Measurements from ENCODE around the gene SHISA5. TPM values are rescaled to one million over a fixed set of nuclear protein-coding genes. Genes with fewer than 3 reads are reported as not detected.
A peak's percentile ranks its signal among the peaks of the same experiment; 100 is the strongest.

The SHISA5 gene
- total and polyA plus RNA-seq, 4 experiments from 2014 or later, result 218 to 470 (median 326) TPM

DNA sequence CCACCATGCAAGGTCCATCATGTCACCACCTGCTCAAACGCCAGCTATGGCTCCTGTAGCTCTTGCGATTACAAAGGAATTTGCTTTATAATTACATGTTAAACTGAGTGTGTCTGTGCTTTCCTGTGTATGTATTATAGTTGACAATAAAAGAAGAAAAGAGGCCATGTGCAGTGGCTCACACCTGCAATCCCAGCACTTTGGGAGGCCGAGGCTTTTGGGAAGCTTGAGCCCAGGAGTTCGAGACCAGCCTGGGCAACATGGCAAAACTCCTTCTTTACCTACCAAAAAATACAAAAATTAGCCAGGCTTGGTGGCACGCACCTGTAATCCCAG is 30.4 kb downstream of the SHISA5 start:
- DNase-seq, result no peak
- peaks cover 38 to 75% (median 55%) of the 10 kb centered on the region in 4 donors for H3K4me1 Mint-ChIP-seq
- Histone ChIP-seq H3K4me1 (ENCODE audit: insufficient read depth, low read length) (peaks cover 86% of the 10 kb centered on the region), H3K27ac (ENCODE audit: low read depth, low read length) (peak overlapping the region; percentile 97), H3K27me3 (ENCODE audit: insufficient read depth, low read length) (no peaks in the 10 kb centered on the region), H3K36me3 (ENCODE audit: insufficient read depth, low read length) (peaks cover 8% of the 10 kb centered on the region), H3K4me3 (ENCODE audit: low read length in 2 of 2) (peak overlapping the region in 1 of 2 donors; percentile 93), H3K9me3 (ENCODE audit: control insufficient read depth in 1 of 2, low read length in 2 of 2) (no peaks in the 10 kb centered on the region)
- POLR2A ChIA-PET (ENCODE audit: partially characterized antibody), result interaction anchor here (0.8 to 4.7 kb wide), 15 partner anchors 9 to 233 kb away, joined by 3 to 56 read pairs (median 5); partner anchors contain the start of genes ATRIP, CCDC51, NME6 and PFKFB4
- peak overlapping the region; percentile 92 to 100 (median 99) for H3K27ac Mint-ChIP-seq
- peak overlapping the region; percentile 84 to 99 (median 95) for H3K4me3 Mint-ChIP-seq
- intact Hi-C loops (cut with micrococcal nuclease), result loop anchor here (1.0 kb wide), 1 partner anchor 33 kb away; the partner anchor contains the start of genes CCDC51 and TMA7
- no peaks in the 10 kb centered on the region for H3K9me3 Mint-ChIP-seq
- H3K27me3 Mint-ChIP-seq, result no peaks in the 10 kb centered on the region
- CTCF ChIA-PET (ENCODE audit: partially characterized antibody), result interaction anchor here (0.7 to 11.2 kb wide), 11 partner anchors 16 to 192 kb away, joined by 3 to 83 read pairs (median 7); partner anchors contain the start of genes CCDC51, PFKFB4 and TMA7
- H3K36me3 Mint-ChIP-seq, result peaks cover 10 to 28% of the 10 kb centered on the region in 2 donors

DNA sequence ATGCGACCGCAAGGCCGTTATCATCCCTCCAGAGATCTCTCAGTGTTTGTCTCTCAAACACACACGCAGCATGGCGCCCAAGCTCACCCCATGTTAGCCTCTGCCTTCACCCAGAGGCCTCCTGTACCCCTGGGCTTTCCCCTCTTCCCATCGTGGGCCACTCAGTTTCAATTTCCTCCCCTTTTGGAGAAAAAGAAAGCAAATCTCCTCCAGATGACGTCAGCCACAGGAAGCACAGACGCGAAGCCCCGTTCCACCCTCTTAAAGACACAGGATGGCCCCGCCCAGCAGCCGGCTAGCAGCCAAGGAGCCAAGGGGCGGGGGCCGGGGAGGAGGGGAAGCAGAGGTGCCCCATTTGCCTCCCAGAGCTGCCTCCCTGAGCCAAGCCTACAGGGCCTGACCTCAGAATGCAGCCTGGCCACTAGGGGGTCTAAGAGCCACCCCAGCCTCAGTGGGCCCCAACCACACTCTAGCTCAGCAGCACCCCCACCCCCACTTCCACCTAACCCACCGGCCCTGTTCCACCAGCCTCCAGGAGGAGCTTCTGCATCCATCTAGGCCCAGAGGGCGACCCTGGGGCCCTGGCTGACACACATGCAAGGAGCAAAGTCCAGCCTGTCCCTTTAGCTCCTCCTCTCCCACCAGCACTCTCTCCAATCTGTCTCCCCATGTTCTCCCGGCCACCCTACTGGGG is 30.9 kb downstream of the SHISA5 start:
- peak overlapping the region; percentile 84 to 99 (median 95) for H3K4me3 Mint-ChIP-seq

DNA sequence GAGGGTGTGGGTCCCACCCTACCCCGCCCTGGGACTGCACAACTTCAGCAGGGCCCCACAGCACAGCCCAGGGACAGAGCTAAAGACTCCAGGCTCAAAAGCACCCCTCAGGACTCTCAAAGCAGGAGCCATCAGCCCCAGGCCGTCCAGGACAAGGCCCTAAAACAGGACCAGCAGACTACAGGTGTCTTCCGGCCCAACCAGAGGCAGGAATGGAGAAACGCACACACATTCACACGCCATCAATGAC is 31.4 kb downstream of the SHISA5 start:
- peaks cover 35 to 75% (median 55%) of the 10 kb centered on the region in 4 donors for H3K4me1 Mint-ChIP-seq
- ChIA-PET POLR2A (ENCODE audit: partially characterized antibody) (interaction anchor here (0.5 to 4.7 kb wide), 20 partner anchors 8 to 1486 kb away, joined by 3 to 56 read pairs (median 5); partner anchors contain the start of genes ATRIP, CCDC51, SHISA5 and TMA7), CTCF (ENCODE audit: partially characterized antibody) (interaction anchor here (1.1 to 11.2 kb wide), 11 partner anchors 17 to 85 kb away, joined by 3 to 83 read pairs (median 7); partner anchors contain the start of genes ATRIP, CCDC51, PFKFB4 and TMA7)
- peak overlapping the region; percentile 92 to 100 (median 99) for H3K27ac Mint-ChIP-seq
- peaks cover 15 to 33% of the 10 kb centered on the region in 2 donors for H3K36me3 Mint-ChIP-seq
- peak overlapping the region; percentile 93 to 95 for H3K4me3 ChIP-seq (ENCODE audit: low read length in 2 of 2)
- H3K4me1 ChIP-seq (ENCODE audit: insufficient read depth, low read length), result peaks cover 86% of the 10 kb centered on the region
- H3K9me3 Mint-ChIP-seq, result no peaks in the 10 kb centered on the region
- DNase-seq, result no peak
- peak overlapping the region; percentile 97 for H3K27ac ChIP-seq (ENCODE audit: low read depth, low read length)
- peaks cover 16% of the 10 kb centered on the region for H3K36me3 ChIP-seq (ENCODE audit: insufficient read depth, low read length)
- H3K27me3 Mint-ChIP-seq, result no peaks in the 10 kb centered on the region
- no peaks in the 10 kb centered on the region for H3K9me3 ChIP-seq (ENCODE audit: control insufficient read depth in 1 of 2, low read length in 2 of 2)
- intact Hi-C loops (cut with micrococcal nuclease), result no loop called here
- H3K27me3 ChIP-seq (ENCODE audit: insufficient read depth, low read length), result no peaks in the 10 kb centered on the region
- peak overlapping the region; percentile 84 to 99 (median 95) for H3K4me3 Mint-ChIP-seq

More for the DNA sequence above, 30.9 kb downstream of the SHISA5 start:
- Mint-ChIP-seq H3K27me3 (no peaks in the 10 kb centered on the region), H3K9me3 (no peaks in the 10 kb centered on the region), H3K4me1 (peaks cover 34 to 75% (median 54%) of the 10 kb centered on the region in 4 donors), H3K36me3 (peaks cover 12 to 31% of the 10 kb centered on the region in 2 donors), H3K27ac (peak overlapping the region; percentile 92 to 100 (median 99))
- Histone ChIP-seq H3K27me3 (ENCODE audit: insufficient read depth, low read length) (no peaks in the 10 kb centered on the region), H3K9me3 (ENCODE audit: control insufficient read depth in 1 of 2, low read length in 2 of 2) (no peaks in the 10 kb centered on the region), H3K4me3 (ENCODE audit: low read length in 2 of 2) (peak overlapping the region; percentile 93 to 95), H3K27ac (ENCODE audit: low read depth, low read length) (peak overlapping the region; percentile 97), H3K36me3 (ENCODE audit: insufficient read depth, low read length) (peaks cover 11% of the 10 kb centered on the region), H3K4me1 (ENCODE audit: insufficient read depth, low read length) (peaks cover 86% of the 10 kb centered on the region)
- ChIA-PET POLR2A (ENCODE audit: partially characterized antibody) (interaction anchor here (0.5 to 4.7 kb wide), 21 partner anchors 8 to 1486 kb away, joined by 3 to 56 read pairs (median 5); partner anchors contain the start of genes ATRIP, CCDC51, NME6 and PFKFB4), CTCF (ENCODE audit: partially characterized antibody) (interaction anchor here (0.7 to 11.2 kb wide), 13 partner anchors 16 to 192 kb away, joined by 3 to 83 read pairs (median 4); partner anchors contain the start of genes ATRIP, CCDC51, PFKFB4 and TMA7)
- peak; percentile 93 to 98 (median 96) for DNase-seq
- intact Hi-C loops (cut with micrococcal nuclease), result loop anchor here (1.0 kb wide), 1 partner anchor 33 kb away; the partner anchor contains the start of genes CCDC51 and TMA7

DNA sequence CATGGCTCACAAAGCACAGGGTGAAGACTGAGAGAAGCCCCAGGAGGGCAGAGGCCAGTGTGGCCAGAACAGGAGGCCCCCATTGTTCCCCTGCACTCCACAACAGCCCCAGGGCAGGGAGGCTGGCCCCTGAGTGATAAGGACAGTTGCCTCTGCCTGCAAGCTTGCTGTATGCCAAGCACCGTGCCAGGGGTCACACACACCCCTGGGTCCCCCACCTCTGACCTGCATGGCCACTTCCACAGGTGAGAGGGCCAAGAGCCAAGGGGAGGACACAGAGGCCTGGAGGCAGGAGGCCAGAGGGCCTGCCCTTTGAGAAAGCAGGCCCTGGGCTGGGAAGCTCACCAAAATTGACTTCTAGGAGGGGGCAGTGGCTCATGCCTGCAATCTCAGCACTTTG is 33.7 kb downstream of the SHISA5 start:
- Histone ChIP-seq H3K27ac (ENCODE audit: low read depth, low read length) (peak overlapping the region; percentile 46), H3K27me3 (ENCODE audit: insufficient read depth, low read length) (no peaks in the 10 kb centered on the region), H3K36me3 (ENCODE audit: insufficient read depth, low read length) (peaks cover 20% of the 10 kb centered on the region), H3K4me3 (ENCODE audit: low read length in 2 of 2) (no peak overlapping the region), H3K4me1 (ENCODE audit: insufficient read depth, low read length) (peaks cover 87% of the 10 kb centered on the region), H3K9me3 (ENCODE audit: control insufficient read depth in 1 of 2, low read length in 2 of 2) (no peaks in the 10 kb centered on the region)
- ChIA-PET CTCF (ENCODE audit: partially characterized antibody) (interaction anchor here (1.0 to 11.2 kb wide), 6 partner anchors 23 to 79 kb away, joined by 3 to 83 read pairs (median 14); partner anchors contain the start of gene ATRIP), POLR2A (ENCODE audit: partially characterized antibody) (interaction anchor here (0.6 to 2.5 kb wide), 9 partner anchors 9 to 604 kb away, joined by 3 to 14 read pairs (median 4); partner anchors contain the start of genes ATRIP, CCDC51 and SHISA5)
- Mint-ChIP-seq H3K27me3 (no peaks in the 10 kb centered on the region), H3K4me3 (peak overlapping the region; percentile 42 to 94 (median 66)), H3K9me3 (no peaks in the 10 kb centered on the region), H3K4me1 (peaks cover 41 to 78% (median 63%) of the 10 kb centered on the region in 4 donors), H3K27ac (peak overlapping the region; percentile 75 to 92 (median 83)), H3K36me3 (peaks cover 17 to 44% of the 10 kb centered on the region in 2 donors)
- DNase-seq, result no peak
- intact Hi-C loops (cut with micrococcal nuclease), result no loop called here

DNA sequence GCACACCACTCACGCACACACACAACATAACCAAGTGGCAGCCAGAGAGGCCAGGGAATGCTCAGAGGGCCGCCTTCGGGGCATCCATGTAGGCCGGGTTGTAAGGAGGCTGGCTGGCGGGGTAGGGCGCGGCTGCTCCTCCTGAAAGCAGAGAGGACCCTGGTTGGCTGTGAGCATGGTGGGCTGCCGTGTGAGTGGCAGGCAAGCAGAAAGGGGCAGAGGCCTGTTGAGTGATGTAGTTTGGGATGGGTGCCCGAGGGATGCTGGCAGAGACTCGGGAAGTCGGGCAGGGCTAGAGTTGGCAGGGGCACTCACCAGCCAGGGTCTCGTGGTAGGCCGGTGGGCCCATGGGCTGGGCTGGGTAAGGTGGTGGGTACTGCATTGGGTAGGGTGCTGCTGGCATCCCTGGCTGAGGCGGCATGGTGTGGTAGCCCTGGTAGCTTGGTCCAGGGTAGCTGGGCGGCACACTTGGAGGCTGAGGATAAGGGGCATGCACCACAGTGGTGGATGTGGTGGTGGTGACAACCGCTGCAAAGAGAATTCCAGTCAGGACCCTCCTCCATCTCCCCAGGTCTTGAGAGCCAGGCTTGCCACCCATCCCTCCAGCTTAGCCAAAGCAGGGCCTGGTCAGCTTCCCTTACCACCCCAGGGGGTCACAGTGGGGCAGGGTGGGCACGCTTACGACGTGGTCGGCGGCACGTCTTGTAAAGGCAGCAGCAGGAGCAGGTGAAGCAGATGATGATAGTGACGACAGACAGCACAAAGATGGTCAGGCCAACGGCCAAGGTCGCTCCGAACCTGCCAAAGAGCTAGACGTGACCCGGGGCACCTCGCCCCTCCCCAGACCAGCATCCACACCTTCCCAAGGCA is 34.7 kb downstream of the SHISA5 start:
- Mint-ChIP-seq H3K27ac (peak overlapping the region; percentile 71 to 92 (median 89)), H3K4me3 (peak overlapping the region; percentile 43 to 94 (median 60)), H3K4me1 (peaks cover 34 to 71% (median 58%) of the 10 kb centered on the region in 4 donors), H3K27me3 (no peaks in the 10 kb centered on the region), H3K9me3 (no peaks in the 10 kb centered on the region), H3K36me3 (peaks cover 17 to 41% of the 10 kb centered on the region in 2 donors)
- no peak for DNase-seq
- Histone ChIP-seq H3K4me1 (ENCODE audit: insufficient read depth, low read length) (peaks cover 82% of the 10 kb centered on the region), H3K9me3 (ENCODE audit: control insufficient read depth in 1 of 2, low read length in 2 of 2) (no peaks in the 10 kb centered on the region), H3K4me3 (ENCODE audit: low read length in 2 of 2) (no peak overlapping the region), H3K27me3 (ENCODE audit: insufficient read depth, low read length) (no peaks in the 10 kb centered on the region), H3K27ac (ENCODE audit: low read depth, low read length) (no peak overlapping the region), H3K36me3 (ENCODE audit: insufficient read depth, low read length) (peaks cover 20% of the 10 kb centered on the region)
- intact Hi-C loops (cut with micrococcal nuclease), result no loop called here
- POLR2A ChIA-PET (ENCODE audit: partially characterized antibody), result interaction anchor here (0.7 to 4.4 kb wide), 10 partner anchors 10 to 84 kb away, joined by 3 to 51 read pairs (median 5); partner anchors contain the start of genes ATRIP, CCDC51, SHISA5 and TMA7
- CTCF ChIA-PET (ENCODE audit: partially characterized antibody), result interaction anchor here (0.7 to 4.9 kb wide), 6 partner anchors 7 to 69 kb away, joined by 3 to 34 read pairs (median 5); partner anchors contain the start of gene ATRIP

DNA sequence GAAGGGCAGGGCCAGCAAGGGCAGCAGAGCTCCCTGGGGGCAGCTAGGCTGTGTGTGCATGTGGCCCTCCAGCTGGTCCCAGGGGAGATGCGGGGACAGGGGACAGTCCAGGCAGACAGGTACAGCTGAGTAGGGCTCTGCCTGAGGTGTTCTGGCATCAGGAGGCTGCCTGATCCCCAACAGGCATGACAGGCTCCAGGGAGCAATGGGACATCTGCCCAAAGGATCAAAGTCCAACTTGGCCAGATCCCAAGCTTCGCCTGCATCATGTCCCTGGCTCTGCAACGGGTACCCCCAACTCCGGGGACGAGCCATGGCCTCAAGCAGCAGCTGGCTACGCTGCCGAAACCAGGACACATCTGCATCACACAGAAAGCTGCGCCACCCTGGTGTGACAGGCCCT is 35.6 kb downstream of the SHISA5 start:
- POLR2A ChIA-PET (ENCODE audit: partially characterized antibody), result interaction anchor here (0.7 to 4.4 kb wide), 7 partner anchors 9 to 85 kb away, joined by 3 to 51 read pairs (median 14); partner anchors contain the start of genes ATRIP, CCDC51, SHISA5 and TMA7
- Histone ChIP-seq H3K4me1 (ENCODE audit: insufficient read depth, low read length) (peaks cover 76% of the 10 kb centered on the region), H3K36me3 (ENCODE audit: insufficient read depth, low read length) (peaks cover 20% of the 10 kb centered on the region), H3K9me3 (ENCODE audit: control insufficient read depth in 1 of 2, low read length in 2 of 2) (no peaks in the 10 kb centered on the region), H3K4me3 (ENCODE audit: low read length in 2 of 2) (peak overlapping the region in 1 of 2 donors; percentile 10), H3K27me3 (ENCODE audit: insufficient read depth, low read length) (no peaks in the 10 kb centered on the region), H3K27ac (ENCODE audit: low read depth, low read length) (peak overlapping the region; percentile 86)
- Mint-ChIP-seq H3K4me3 (peak overlapping the region in 7 of 8 donors; percentile 72 to 94 (median 90)), H3K27me3 (no peaks in the 10 kb centered on the region), H3K4me1 (peaks cover 31 to 67% (median 54%) of the 10 kb centered on the region in 4 donors), H3K27ac (peak overlapping the region; percentile 88 to 98 (median 96)), H3K36me3 (peaks cover 17 to 41% of the 10 kb centered on the region in 2 donors), H3K9me3 (no peaks in the 10 kb centered on the region)
- no peak for DNase-seq
- CTCF ChIA-PET (ENCODE audit: partially characterized antibody), result interaction anchor here (1.0 to 4.9 kb wide), 5 partner anchors 14 to 81 kb away, joined by 3 to 34 read pairs (median 4); no protein-coding TSS in a partner anchor
- intact Hi-C loops (cut with micrococcal nuclease), result no loop called here

Measured in CD4-positive, alpha-beta memory T cell (primary cell).